ENCODE results near the gene TAF6.

The TAF6 gene

GRCh38 chr7:100091411-100092181 is 27.6 kb downstream of the TAF6 start:
- DNase-seq = no peak

- DNase-seq = no peak
These were observed 28.4 kb downstream of the TAF6 start for GRCh38 chr7:100090527-100091410.

- DNase-seq = no peak
These were observed 29.5 kb downstream of the TAF6 start for GRCh38 chr7:100089458-100090196.

- peak; percentile 89 for DNase-seq
These were observed 30.3 kb downstream of the TAF6 start, which contains the start of gene COPS6 for GRCh38 chr7:100088621-100089457. TSS of gene COPS6 (plus strand) at chr7:100088969. CDS start at chr7:100088991, 22 bp downstream.

GRCh38 chr7:100088095-100088620 is 31.0 kb downstream of the TAF6 start:
- DNase-seq = no peak

- DNase-seq = no peak
These were observed 32.0 kb downstream of the TAF6 start for GRCh38 chr7:100087055-100087750.

- no peak for DNase-seq
These were observed 33.6 kb downstream of the TAF6 start for GRCh38 chr7:100085515-100085914.

- no peak for DNase-seq
These were observed 36.2 kb downstream of the TAF6 start for GRCh38 chr7:100082978-100083377.

- DNase-seq = peak; percentile 99
These were observed 37.5 kb downstream of the TAF6 start, which contains the start of gene ZNF3 for GRCh38 chr7:100081535-100082102. TSS of gene ZNF3 (minus strand) at chr7:100081723. CDS start at chr7:100077357, 4,366 bp downstream.

GRCh38 chr7:100080907-100081534 is 38.1 kb downstream of the TAF6 start:
- no peak for DNase-seq

- no peak for DNase-seq
These were observed 40.1 kb downstream of the TAF6 start for GRCh38 chr7:100079024-100079560.

- no peak for DNase-seq
These were observed 42.0 kb downstream of the TAF6 start for GRCh38 chr7:100077205-100077604.

GRCh38 chr7:100075418-100075817 is 43.7 kb downstream of the TAF6 start:
- no peak for DNase-seq

- no peak for DNase-seq
These were observed 44.3 kb downstream of the TAF6 start for GRCh38 chr7:100074841-100075240.

- DNase-seq = no peak
These were observed 46.7 kb downstream of the TAF6 start for GRCh38 chr7:100072462-100072861.

- DNase-seq = no peak
These were observed 48.0 kb downstream of the TAF6 start for GRCh38 chr7:100071018-100071723.

GRCh38 chr7:100069991-100070390 is 49.2 kb downstream of the TAF6 start:
- DNase-seq = no peak

- no peak for DNase-seq
These were observed 52.2 kb downstream of the TAF6 start for GRCh38 chr7:100066953-100067352.

- no peak for DNase-seq
These were observed 53.5 kb downstream of the TAF6 start for GRCh38 chr7:100065452-100066186.
